Astrocyte of the spinal cord (primary cell): ENCODE data around the gene METRN.
A peak's percentile ranks its signal among the peaks of the same experiment; 100 is the strongest.

Source experiments
- DNase-seq: peaks from one replicate; pipeline ENCODE4 v3.0.0; 2011; ENCODE audit warnings: low read depth, low spot score
- H3K4me3 ChIP-seq: 2 replicates; pipeline ENCODE4 v1.5.1; 2011; ENCODE audit warnings: low read depth, mild to moderate bottlenecking, low read length, moderate library complexity
- in situ Hi-C: cut with HindIII; loops from 2 replicates; pipeline ENCODE4 v1.10.0; 2017; ENCODE audit warnings: low sequenced_read_pairs
- TF ChIP-seq, protein P1 (sequence below): IDR thresholded peaks from 2 replicates; pipeline ENCODE4 v1.5.1; 2012; ENCODE audit warnings: low read depth, mild to moderate bottlenecking, low read length, inconsistent platforms

METRN gene

DNA sequence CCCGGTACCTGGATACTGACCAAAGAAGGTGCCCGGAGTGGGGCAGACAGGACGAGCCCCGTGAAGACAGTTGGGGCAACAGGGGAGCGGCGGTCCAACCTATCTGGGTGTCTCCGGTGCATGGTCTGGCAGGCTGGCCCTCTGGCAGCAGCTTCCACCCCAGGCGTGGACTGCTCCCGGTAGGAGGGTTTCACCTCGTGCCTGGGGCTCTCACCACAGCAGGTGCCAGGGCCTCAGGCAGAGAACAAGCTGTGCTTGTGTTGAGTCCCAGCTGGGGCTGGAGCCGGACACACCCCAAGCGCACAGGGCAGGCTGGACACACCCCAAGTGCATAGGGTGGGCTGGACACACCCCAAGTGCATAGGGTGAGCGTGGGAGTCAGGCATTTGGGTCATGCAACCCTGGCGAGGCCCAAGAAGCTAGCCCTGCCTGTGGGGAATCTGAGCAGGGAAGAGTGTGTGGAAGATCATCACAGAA is 7.8 kb upstream of the METRN start:
- DNase-seq = no peak
- no peak overlapping the region for H3K4me3 ChIP-seq
- TF ChIP-seq, protein P1, sequence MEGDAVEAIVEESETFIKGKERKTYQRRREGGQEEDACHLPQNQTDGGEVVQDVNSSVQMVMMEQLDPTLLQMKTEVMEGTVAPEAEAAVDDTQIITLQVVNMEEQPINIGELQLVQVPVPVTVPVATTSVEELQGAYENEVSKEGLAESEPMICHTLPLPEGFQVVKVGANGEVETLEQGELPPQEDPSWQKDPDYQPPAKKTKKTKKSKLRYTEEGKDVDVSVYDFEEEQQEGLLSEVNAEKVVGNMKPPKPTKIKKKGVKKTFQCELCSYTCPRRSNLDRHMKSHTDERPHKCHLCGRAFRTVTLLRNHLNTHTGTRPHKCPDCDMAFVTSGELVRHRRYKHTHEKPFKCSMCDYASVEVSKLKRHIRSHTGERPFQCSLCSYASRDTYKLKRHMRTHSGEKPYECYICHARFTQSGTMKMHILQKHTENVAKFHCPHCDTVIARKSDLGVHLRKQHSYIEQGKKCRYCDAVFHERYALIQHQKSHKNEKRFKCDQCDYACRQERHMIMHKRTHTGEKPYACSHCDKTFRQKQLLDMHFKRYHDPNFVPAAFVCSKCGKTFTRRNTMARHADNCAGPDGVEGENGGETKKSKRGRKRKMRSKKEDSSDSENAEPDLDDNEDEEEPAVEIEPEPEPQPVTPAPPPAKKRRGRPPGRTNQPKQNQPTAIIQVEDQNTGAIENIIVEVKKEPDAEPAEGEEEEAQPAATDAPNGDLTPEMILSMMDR = no peak
- in situ Hi-C loops = no loop called here

DNA sequence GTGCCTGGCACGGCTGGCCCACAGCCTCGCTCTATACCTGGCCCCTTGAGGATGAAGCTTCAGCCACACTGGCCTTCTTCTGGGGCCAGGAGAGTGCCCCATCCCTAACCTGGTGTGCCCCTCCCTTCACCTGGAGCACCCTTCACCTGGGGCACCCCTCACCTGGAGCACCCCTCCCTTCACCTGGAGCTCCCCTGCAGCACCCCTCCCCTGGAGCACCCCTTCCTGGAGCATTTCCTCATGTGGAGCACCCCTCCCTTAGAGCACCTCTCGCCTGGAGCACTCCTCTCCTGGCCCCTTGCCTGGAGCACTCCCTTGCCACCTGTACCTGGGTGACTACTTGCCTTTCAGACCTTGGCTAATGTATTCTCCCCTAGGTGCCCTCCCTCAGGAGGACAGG is 6.9 kb upstream of the METRN start:
- TF ChIP-seq, protein P1 = no peak
- no peak overlapping the region for H3K4me3 ChIP-seq
- in situ Hi-C loops = no loop called here
- DNase-seq = no peak

DNA sequence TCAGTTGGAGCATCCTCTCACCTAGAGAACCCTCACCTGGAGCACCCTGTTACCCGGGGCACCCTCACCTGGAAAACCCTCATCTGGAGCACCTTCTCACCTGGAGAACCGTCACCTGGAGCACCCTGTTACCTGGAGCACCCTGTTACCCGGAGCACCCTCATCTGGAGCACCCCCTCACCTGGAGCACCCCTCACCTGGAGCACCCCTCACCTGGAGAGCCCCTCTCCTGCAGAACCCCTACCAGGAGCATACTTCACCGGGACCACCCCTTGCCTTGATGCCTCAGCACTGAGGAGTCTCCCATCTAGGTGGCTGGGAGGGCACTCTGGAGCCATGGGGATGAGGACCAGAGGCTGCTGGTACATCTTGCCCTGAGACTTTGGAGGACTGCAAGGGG is 6.0 kb upstream of the METRN start:
- TF ChIP-seq, protein P1 = no peak
- H3K4me3 ChIP-seq = no peak overlapping the region
- in situ Hi-C loops = no loop called here
- no peak for DNase-seq

DNA sequence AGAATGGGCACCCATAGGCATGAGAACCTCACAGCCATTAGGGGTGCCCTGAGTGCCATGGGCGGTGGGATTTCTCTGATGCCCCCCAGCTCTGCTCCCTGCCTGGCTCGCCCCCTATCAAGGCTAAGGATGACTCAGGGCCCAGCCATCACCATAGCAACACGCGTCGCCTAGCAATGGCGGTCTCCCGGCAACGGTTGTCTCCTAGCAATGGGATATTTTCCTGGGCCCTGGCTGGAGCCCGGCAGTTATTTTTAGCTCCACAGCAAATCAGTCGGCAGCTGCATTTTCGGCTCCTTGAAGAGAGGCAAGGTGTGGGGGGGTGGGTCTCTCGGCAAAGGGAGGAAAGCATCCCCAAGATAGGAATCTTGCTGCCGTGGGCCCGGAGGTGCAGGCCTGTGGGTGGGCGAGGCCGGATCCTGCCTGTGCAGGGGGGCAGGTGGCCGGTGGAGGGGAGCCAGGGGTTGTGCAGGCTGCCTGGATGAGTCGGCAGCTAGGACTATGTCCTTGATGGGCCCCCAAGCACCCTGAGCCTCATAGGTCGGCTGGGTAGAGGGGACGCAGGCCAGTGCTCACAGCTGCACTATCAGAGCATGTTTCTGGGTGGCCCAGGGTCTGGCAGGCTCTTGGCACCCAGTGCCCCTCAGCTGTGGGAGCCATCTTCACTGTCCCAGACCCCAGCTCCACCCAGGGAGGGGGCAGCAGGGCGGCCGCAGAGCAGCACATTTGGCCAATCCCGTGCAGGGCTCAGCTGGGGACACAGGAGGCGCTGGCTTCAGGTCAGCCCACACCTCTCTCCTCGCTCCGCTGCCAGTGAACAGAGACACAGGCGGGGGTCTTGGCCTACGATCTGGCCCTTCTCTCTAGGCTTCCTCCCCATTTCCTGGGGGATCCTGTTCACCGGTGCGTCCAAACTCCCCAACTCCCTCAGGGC is 5.1 kb upstream of the METRN start:
- TF ChIP-seq, protein P1 = no peak
- DNase-seq = peak; percentile 86
- in situ Hi-C loops = no loop called here
- H3K4me3 ChIP-seq = no peak overlapping the region

DNA sequence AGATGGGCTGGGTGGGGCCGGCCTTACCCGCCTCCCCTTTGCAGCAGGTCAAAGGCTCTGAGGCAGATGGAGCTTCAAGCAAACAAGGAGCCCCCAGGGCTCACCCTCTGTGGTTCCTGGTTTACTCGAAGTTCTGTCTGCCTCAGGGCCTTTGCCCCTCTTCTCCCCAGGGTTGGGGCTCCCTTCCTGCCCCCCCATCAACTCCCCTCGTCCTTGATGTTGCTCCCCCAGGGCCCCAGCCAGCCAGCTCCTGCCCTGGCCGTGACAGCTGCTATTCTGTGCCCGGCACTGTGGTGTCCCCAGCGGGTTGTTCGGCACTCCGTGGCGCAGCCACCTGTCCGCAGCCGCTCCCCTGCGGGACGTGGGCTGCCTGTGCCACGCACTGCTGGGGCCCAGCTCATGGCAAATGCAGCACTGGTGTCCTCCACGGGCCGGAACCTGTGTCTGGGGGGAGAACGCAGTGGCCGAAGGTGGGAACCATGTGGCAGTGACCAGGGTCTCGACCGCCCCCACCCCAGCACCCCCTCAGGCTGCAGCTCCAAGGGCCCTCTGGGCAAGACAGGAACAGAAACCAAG is 4.3 kb upstream of the METRN start:
- TF ChIP-seq, protein P1 = no peak
- in situ Hi-C loops = no loop called here
- DNase-seq = no peak
- H3K4me3 ChIP-seq = no peak overlapping the region

DNA sequence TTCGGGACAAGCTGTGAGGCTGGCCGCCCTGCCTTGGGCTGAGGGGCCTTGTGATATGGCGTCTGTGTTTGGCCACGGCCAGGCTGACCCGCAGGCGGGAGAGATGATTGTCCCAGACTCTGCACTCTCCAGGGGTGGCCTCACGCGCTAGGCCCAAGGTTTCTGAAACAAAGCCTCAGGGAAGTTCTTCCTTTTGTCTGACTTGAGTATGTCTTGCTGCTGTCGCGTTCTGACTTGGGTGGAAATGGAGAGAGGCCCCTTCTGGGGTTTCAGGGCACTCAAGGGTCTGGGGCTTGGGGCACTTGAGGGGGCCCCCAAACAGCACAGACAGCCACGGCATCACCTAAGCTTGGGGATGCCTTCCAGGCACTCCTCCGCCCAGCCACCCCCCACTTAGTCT is 3.8 kb upstream of the METRN start:
- in situ Hi-C loops = no loop called here
- H3K4me3 ChIP-seq = no peak overlapping the region
- TF ChIP-seq, protein P1 = no peak
- no peak for DNase-seq
